HEK293 (cell line): Measurements from ENCODE around the gene PPP1R9B.

Experiments used
- HOXA7 ChIP-seq: sonication (generic); formaldehyde crosslinking; IDR thresholded peaks from 2 replicates; pipeline ENCODE4 v1.8.1; 2022; ENCODE audit warnings: missing genetic modification reagents, borderline replicate concordance
- ZNF548 ChIP-seq: fragments of 450-650 bp; formaldehyde crosslinking; IDR thresholded peaks from 2 replicates; pipeline ENCODE4 v1.5.1; 2016; ENCODE audit warnings: missing biosample characterization, missing genetic modification characterization
- ZNF747 ChIP-seq: fragments of 450-650 bp; formaldehyde crosslinking; IDR thresholded peaks from 2 replicates; pipeline ENCODE4 v1.5.1; 2016; ENCODE audit warnings: missing biosample characterization, missing genetic modification characterization
- ZSCAN30 ChIP-seq: fragments of 450-650 bp; IDR thresholded peaks from 2 replicates; pipeline ENCODE4 v1.5.1; 2018; ENCODE audit warnings: missing biosample characterization, mild to moderate bottlenecking, missing genetic modification characterization, moderate library complexity

- no peak for TF ChIP-seq HOXA7 (CRISPR knock-in tag)
- TF ChIP-seq ZSCAN30 (tag by site-specific recombination): no peak
- TF ChIP-seq ZNF548: no peak
- TF ChIP-seq ZNF747 (tag by site-specific recombination): no peak
Measured at GRCh38 chr17:50165066-50165465, 14.6 kb upstream of the PPP1R9B start.
